SIG-M5 (cell line): Measurements from ENCODE around the gene PTCD1.
"Not testable (repeated sequence)": the region's sequence is repeated elsewhere in the genome, so short reads cannot be mapped to it uniquely, and the experiment has no call there.

ENCODE experiments used
- DNase-seq: peaks from one replicate; lab custom pipeline; 2025; lab: John Stamatoyannopoulos, UW

PTCD1 gene

DNA sequence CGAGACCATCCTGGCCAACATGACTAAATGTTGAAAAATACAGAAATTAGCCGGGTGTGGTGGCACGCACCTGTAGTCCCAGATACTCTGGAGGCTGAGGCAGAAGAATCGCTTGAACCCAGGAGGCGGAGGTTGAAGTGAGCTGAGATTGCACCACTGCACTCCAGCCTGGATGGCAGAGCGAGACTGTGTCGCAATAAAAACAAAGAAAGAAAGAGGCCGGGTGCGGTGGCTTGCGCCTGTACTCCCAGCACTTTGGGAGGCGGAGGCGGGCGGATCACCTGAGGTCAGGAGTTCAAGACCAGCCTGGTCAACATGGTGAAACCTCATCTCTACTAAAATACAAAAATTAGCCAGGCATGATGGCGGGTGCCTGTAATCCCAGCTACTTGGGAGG lies 51.4 kb downstream of the PTCD1 start:
- not testable (repeated sequence) for DNase-seq

DNA sequence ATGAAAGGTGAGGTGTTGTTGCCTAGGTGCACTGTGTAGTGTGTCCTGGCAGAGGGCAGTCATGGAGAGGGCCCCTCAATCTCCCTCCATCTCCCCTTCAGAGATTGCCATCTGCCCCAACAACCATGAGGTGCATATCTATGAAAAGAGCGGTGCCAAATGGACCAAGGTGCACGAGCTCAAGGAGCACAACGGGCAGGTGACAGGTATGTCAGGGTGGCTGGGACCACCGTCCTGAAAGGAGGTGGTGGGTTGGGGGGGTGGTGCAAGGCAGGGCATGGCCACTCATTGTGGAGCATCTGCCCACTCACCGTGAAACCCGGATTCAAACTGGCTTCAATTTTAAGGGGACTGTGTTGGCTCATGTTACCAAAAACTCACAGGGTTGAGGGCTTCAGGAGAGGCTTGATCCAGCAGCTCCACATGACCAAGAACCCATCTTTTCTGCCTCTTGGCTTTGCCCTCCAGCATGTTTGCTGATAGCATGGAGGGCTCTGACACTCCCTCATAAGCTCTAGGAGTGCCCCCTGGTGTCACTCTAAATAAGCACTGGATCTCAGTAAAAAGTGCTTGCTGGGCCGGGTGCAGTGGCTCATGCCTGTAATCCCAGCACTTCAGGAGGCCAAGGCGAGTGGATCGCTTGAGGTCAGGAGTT lies 51.9 kb downstream of the PTCD1 start:
- no peak for DNase-seq

DNA sequence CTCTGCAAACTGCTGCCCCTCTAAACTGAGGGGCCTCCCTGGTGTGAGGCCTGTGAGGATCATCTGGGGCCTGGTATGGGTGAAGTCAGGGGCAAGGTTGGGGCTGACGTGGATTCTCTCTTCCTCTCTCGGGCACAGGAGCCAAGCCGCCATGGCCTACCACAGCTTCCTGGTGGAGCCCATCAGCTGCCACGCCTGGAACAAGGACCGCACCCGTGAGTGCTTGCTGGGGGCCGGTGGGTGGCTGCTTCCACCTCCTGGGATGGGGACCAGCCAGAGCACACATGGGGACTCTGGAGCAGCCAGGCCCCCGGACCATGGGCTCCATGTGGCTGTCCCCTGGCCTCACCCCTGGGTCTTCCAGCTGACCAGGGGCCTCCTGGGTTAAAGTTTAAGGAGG lies 53.0 kb downstream of the PTCD1 start:
- no peak for DNase-seq

DNA sequence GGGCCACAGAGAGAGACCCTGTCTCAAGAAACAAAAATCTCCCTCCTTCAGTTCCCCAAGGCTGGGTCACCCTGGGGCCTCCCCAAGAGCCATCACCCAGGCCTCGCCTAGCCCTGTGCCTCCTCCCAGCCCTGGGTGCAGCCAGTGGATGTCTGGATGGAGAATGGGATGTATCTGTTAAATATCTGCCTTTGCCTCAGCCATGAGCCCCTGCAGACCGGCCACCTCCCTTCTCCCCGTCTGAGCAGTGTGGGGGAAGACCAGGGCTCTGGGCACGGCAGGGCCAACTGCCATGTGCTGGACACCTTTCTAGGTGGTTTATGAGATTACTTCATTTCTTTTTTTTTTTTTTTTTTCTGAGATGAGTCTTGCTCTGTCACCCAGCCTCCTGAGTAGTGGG lies 54.1 kb downstream of the PTCD1 start:
- DNase-seq, result no peak

GRCh38 chr7:99383791-99384370 lies 54.7 kb downstream of the PTCD1 start:
- no peak for DNase-seq

DNA sequence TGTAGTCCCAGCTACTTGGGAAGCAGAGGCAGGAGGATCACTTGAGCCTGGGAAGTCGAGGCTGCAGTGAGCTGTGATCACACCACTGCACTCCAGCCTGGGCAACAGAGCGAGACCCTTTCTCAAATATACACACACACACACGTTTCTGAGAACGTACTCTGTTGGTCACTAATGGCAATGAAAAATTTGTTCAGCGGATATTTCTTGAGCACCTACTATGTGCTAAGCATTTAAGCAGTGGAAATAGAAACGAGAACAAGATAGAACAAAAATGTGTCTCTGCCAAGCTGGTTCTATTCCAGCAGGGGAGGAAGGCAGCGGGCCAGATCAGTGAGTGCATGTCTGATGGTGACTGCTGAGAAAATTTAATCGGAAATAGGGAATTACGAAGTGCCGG lies 55.4 kb downstream of the PTCD1 start:
- no peak for DNase-seq

DNA sequence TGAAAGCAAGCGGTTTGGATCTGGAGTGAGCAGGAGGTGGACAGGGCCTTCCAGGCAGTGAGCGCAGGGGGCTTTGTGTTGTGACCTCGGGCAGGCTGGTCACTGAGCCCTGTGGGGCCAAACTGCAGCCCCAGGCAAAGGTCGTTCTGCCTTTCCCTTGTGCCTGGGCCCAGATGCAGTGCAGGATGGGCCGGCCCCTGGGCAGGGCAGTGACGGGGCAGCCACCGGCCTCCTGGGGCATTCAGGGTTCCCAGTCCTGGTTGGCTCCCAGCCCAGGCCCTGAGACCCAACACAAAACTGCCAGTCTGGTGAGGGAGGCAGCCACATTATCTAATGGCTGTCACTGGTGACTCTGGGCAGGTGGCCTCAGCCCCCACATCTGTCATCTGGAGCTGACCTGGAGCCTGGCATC lies 56.9 kb downstream of the PTCD1 start:
- DNase-seq, result no peak

GRCh38 chr7:99380823-99381663 lies 57.6 kb downstream of the PTCD1 start:
- no peak for DNase-seq

GRCh38 chr7:99380032-99380822 lies 58.4 kb downstream of the PTCD1 start:
- peak; percentile 89 for DNase-seq

- not testable (repeated sequence) for DNase-seq
These were observed 58.9 kb downstream of the PTCD1 start for GRCh38 chr7:99379693-99380031.

- peak; percentile 72 for DNase-seq
These were observed 59.5 kb downstream of the PTCD1 start for GRCh38 chr7:99379043-99379577.

GRCh38 chr7:99375070-99375807 lies 63.4 kb downstream of the PTCD1 start:
- DNase-seq, result no peak

DNA sequence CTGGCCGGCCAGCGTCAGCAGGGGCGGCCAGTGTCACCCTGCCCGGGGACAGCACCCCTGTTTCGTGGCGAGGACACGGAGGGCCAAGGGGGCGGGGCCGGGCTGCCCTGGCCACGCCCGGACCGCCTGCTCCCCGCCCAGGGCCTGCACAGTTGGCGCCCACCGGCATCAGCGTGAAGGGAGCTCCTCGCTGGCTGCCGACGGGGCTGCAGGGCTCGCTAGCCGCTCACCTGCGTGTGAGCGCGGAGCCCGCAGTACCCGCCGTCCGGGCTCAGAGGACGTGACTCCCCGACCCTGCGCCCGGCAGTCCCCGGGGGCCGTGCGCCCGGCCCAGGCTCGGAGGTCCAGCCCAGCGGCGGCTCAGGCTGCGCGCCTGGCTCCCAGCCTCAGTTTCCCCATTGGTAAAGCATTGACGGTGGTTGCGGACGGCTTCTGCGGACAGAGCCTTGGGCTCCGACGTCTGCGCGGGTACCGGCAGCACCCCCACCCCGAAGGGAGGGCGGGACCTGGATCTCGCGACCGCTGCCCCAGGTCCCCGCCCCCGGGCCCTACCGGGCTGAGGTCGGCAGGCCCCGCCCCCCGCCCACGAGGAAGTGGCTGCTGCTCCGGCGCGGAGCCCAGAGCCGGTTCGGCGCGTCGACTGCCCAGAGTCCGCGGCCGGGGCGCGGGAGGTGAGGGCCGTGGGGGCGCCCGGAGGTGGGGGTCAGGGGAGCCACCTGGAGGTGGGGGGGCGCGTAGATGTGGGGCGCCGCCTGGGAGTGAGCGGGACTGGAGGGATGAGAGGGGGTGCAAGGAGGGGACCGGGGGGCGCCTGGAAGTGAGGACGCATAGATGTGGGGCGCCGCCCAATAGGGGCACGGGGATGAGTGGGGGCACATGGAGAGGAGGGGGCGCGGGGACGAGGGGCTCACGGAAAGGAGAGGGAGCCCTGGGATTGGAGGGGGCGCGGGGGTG lies 64.2 kb downstream of the PTCD1 start, which contains the start of gene ARPC1B:
Gene ARPC1B, plus strand, starts transcription at position 620 of the 954 bp plus-strand sequence. CDS start 10,985 bp downstream, outside the sequence.
- no peak for DNase-seq

DNA sequence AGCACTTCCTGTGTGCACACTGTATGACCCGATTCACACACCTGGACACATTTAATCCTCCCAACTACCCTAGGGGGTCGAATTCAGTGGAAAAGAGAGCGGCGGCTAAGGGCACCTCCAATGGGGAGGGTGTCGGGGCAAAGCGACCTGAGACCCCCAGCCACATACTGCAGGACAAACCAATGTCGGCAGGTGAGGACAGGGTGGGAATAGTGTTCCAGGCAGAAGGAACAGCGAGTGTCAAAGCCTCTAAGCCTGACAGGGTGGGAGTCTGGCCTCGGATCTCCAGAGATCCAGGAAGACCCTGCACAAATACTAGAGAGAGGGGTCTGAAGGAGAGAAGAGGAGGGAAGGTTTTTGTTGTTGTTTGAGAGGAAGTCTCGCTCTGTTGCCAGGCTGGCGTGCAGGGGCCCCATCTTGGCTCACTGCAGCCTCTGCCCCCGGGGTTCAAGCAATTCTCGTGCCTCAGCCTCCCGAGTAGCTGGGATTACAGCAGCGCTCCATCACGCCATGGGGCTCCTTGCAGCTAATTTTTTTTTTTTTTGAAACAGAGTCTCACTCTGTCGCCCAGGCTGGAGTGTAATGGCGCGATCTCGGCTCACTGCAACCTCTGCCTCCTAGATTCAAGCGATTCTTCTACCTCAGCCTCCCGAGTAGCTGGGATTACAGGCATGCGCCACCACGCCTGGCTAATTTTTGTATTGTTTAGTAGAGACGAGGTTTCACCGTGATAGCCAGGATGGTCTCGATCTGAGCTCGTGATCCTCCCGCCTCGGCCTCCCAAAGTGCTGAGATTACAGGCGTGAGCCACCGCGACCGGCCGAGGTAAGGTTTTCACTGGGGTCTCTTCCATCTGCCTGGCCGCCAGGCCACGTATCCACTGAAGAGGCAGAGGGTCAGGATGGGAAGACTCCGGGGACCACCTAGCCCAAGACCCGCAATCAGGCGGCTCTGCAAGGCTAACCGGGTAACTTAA lies 65.2 kb downstream of the PTCD1 start:
- DNase-seq, result no peak

DNA sequence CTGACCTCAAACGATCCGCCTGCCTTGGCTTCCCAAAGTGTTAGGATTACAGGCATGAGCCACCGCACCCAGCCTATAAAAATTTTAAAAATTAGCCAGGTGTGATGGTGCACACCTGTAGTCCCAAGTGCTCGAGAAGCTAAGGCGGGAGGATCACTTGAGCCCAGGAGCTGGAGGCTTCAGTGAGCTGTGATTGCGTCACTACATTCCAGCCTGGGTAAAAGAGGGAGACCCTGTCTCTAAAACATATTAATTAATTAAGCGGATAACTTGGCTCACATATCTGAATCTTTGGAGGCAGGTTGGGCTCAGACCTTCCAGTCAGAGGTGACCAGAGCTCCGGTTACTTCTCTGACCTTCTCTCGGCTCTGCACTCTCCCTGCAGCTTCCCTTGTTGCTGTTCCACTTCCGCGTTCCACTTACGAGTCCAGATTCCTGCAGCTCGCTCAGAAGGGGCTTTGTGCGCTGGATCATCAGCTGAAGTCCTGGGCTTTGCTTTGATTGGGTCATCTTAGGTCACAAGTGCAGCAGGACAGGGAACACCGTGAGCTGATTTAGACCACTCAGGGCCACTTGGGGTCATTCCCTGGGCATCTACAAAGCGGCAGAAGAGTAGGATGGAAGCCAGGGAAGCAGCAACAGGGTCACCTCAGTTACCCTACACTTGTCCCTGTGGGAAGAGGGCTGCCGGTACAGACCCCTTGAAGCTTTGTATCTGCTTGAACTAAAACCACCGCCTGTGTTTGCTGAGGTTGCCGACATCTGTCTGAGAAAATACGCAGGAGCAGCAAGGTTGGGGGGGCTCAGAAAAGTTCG lies 66.1 kb downstream of the PTCD1 start:
- DNase-seq, result no peak

DNA sequence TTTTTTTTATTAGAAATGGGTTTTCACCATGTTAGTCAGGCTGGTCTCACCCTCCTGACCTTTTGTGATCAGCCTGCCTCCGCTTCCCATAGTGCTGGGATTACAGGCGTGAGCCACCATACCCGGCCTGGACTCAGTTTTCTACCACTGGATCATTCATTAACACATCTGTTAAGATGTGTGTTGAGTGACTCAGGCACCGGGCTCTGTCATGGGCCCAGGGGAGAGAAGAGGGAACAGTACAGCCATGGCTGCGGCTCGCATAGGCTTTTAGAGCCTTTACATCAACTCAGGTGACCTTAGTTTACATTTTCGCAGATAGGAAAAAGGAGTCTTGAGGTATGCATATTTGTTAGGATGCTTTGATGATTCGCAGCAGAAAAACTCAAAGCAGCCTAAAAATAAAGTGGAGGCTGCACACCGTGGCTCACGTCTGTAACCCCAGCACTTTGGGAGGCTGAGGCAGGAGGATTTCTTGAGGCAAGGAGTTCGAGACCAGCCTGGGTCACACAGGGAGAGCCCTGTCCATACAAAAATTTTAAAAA lies 67.2 kb downstream of the PTCD1 start:
- no peak for DNase-seq

DNA sequence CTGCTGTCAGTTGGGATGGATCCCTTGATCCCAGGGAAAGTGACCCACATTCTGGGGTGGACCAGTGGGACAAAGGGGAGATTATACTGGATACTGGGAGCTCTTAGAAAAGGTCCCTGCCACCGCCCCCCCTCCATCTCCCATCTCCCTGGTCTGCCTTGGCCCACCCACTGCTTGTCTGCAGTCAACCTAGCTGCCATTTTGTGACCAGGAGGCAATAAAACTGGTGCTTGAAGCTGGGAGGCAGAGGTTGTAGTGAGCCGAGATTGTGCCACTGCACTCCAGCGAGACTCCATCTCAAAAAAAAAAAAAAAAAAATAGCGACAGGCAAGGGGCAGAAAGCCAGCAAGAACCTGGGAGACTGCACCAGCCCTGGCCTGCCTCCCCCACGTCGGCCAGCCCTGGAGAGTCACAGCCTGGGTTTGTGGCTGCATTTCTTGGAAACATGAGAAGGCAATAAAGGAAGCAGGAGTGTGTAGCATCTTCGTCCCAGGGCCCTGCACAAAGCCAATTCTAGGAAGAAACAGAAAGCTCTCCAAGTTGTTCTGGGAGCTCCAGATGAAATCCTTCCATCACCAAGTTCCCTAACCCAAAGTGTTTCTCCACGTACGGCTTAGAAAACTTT lies 68.7 kb downstream of the PTCD1 start:
- DNase-seq, result no peak
